Left cardiac atrium (tissue), 4 donors: ENCODE results near the gene CYP4F2. TPM values are rescaled to one million over a fixed set of nuclear protein-coding genes. Genes with fewer than 3 reads are reported as not detected.
"Not testable (repeated sequence)": the region's sequence is repeated elsewhere in the genome, so short reads cannot be mapped to it uniquely, and the experiment has no call there.

Experiments
- ATAC-seq, 2 donors: fragments of 200-7000 bp; cut with Tn5 transposase; one replicate each; pipeline ENCODE4 v1.9.1; 2020; ENCODE audit warnings: mild to moderate bottlenecking in 2 of 2, moderate library complexity in 2 of 2
- DNase-seq: peaks from one replicate; pipeline ENCODE4 v3.0.0-alpha.2; 2020
- intact Hi-C, 2 donors: fragments of 100-400 bp; cut with DNase I; formaldehyde crosslinking; loops; one replicate each; pipeline versions ENCODE4 v1.14.1 to v1.15.1; 2022 to 2023
- total RNA-seq, 2 donors: library from RNA; stranded (reverse); fragmentation: NEBNext Ultra II Directional; extraction: Animal tissue kit (Norgen Biotek cat#: 25700); gene quantifications; one replicate each; pipeline ENCODE4 v1.2.1, GENCODE V29; 2021
- donor health status: DM: no; HTN: yes; CAD: no.
- donor health status: DM: no; HTN: yes; CAD: no; lungs with severe emphysema.
- donor health status: DM: yes; HTN: yes; CAD: no.
- donor health status: Dilated cardiomyopathy.

Gene CYP4F2
- total RNA-seq, 2 donors from 2014 or later = not detected

- intact Hi-C loops = no loop called here
- DNase-seq = no peak
- ATAC-seq = no peak
These were observed 33.0 kb downstream of the CYP4F2 start for GRCh38 chr19:15864824-15865223.

- DNase-seq (no peak), ATAC-seq (no peak)
- intact Hi-C loops = no loop called here
These were observed 34.6 kb downstream of the CYP4F2 start for GRCh38 chr19:15863272-15863671.

- intact Hi-C loops = no loop called here
- DNase-seq (no peak), ATAC-seq (no peak)
These were observed 35.4 kb downstream of the CYP4F2 start for GRCh38 chr19:15862444-15862843.

- intact Hi-C loops = no loop called here
- DNase-seq (no peak), ATAC-seq (no peak)
These were observed 37.4 kb downstream of the CYP4F2 start for GRCh38 chr19:15860522-15860921.

GRCh38 chr19:15859187-15859586 lies 38.7 kb downstream of the CYP4F2 start:
- DNase-seq (no peak), ATAC-seq (no peak)
- intact Hi-C loops = no loop called here

- no peak for ATAC-seq
- no peak for DNase-seq
- intact Hi-C loops = no loop called here
These were observed 47.5 kb downstream of the CYP4F2 start for GRCh38 chr19:15850385-15850784.

- ATAC-seq (no peak), DNase-seq (no peak)
- intact Hi-C loops = no loop called here
These were observed 51.0 kb downstream of the CYP4F2 start for GRCh38 chr19:15846923-15847322.

- intact Hi-C loops, ATAC-seq: not testable (repeated sequence)
- peak; percentile 31 for DNase-seq
These were observed 54.0 kb downstream of the CYP4F2 start for GRCh38 chr19:15843894-15844222.

- DNase-seq (no peak), ATAC-seq (no peak)
- intact Hi-C loops = no loop called here
These were observed 54.5 kb downstream of the CYP4F2 start for GRCh38 chr19:15843203-15843893.

- ATAC-seq = no peak
- DNase-seq = no peak
- intact Hi-C loops = no loop called here
These were observed 55.9 kb downstream of the CYP4F2 start for GRCh38 chr19:15841875-15842569.

- ATAC-seq = no peak
- no peak for DNase-seq
- intact Hi-C loops = no loop called here
These were observed 57.0 kb downstream of the CYP4F2 start for GRCh38 chr19:15840833-15841232.

GRCh38 chr19:15839888-15840287 lies 58.0 kb downstream of the CYP4F2 start:
- DNase-seq, ATAC-seq, intact Hi-C loops: not testable (repeated sequence)

GRCh38 chr19:15838351-15838750 lies 59.5 kb downstream of the CYP4F2 start:
- no peak for ATAC-seq
- no peak for DNase-seq
- intact Hi-C loops = no loop called here

- DNase-seq = no peak
- intact Hi-C loops = no loop called here
- ATAC-seq = peak; percentile 10 to 60
These were observed 60.6 kb downstream of the CYP4F2 start for GRCh38 chr19:15837221-15837731.

GRCh38 chr19:15836330-15837220 lies 61.3 kb downstream of the CYP4F2 start:
- intact Hi-C loops = no loop called here
- peak; percentile 99 to 100 for ATAC-seq

GRCh38 chr19:15835565-15836329 lies 62.1 kb downstream of the CYP4F2 start:
- ATAC-seq, DNase-seq, intact Hi-C loops: not testable (repeated sequence)

More at GRCh38 chr19:15836330-15837220, 61.3 kb downstream of the CYP4F2 start:
- DNase-seq = peak; percentile 98

- ATAC-seq, intact Hi-C loops, DNase-seq: not testable (repeated sequence)
These were observed 63.6 kb downstream of the CYP4F2 start for GRCh38 chr19:15834232-15834631.

- intact Hi-C loops = no loop called here
- DNase-seq (no peak), ATAC-seq (no peak)
These were observed 66.2 kb downstream of the CYP4F2 start for GRCh38 chr19:15831626-15832025.

- ATAC-seq = no peak
- no peak for DNase-seq
- intact Hi-C loops = no loop called here
These were observed 68.1 kb downstream of the CYP4F2 start for GRCh38 chr19:15829786-15830185.
